PC-9 (cell line): ENCODE results near the gene TMEM252. TPM values are rescaled to one million over a fixed set of nuclear protein-coding genes. Genes with fewer than 3 reads are reported as not detected.

Experiments used
- BruUV-seq: library from RNA; stranded (reverse); fragments of 400-500 nt; replicated peaks from 2 replicates; lab custom pipeline; 2021; lab: Mats Ljungman, UMichigan
- CTCF ChIA-PET: fragments of 300-600 bp; sonication (Branson Sonifier 250); formaldehyde crosslinking; loops from one replicate; lab custom pipeline; 2022; ENCODE audit warnings: antibody characterized with exemption; lab: Charles Lee
- POLR2A ChIA-PET: fragments of 300-600 bp; sonication (Branson Sonifier 250); formaldehyde crosslinking; loops from one replicate; lab custom pipeline; 2022; ENCODE audit warnings: antibody characterized with exemption; ENCODE audit not compliant: unreplicated experiment; lab: Charles Lee
- DNase-seq, 2 experiments: peaks; one replicate each; pipeline versions ENCODE4 v3.0.0 to v3.0.0-alpha.2; 2015 to 2022; ENCODE audit warnings: mixed read lengths in 1 of 2
- H2AFZ ChIP-seq: fragments of 200-600 bp; sonication (generic); 2 replicates; pipeline ENCODE4 v1.8.1; 2017; ENCODE audit warnings: antibody characterized with exemption
- H3F3A ChIP-seq: fragments of 200-600 bp; sonication (generic); 2 replicates; pipeline ENCODE4 v1.8.1; 2017; ENCODE audit warnings: antibody characterized with exemption, mild to moderate bottlenecking, low read depth; ENCODE audit not compliant: insufficient read depth
- H3K27ac ChIP-seq: fragments of 200-600 bp; sonication (generic); 2 replicates; pipeline ENCODE4 v1.6.1; 2016; ENCODE audit warnings: mixed run types
- H3K27me3 ChIP-seq: fragments of 200-600 bp; sonication (generic); 2 replicates; pipeline ENCODE4 v1.6.1; 2016; ENCODE audit warnings: low read depth, mixed run types; ENCODE audit not compliant: insufficient read depth
- H3K36me3 ChIP-seq: fragments of 200-600 bp; sonication (generic); 2 replicates; pipeline ENCODE4 v1.6.1; 2016; ENCODE audit warnings: low read depth, mixed run types
- H3K4me1 ChIP-seq: fragments of 200-600 bp; sonication (generic); replicated peaks from 2 replicates; pipeline ENCODE4 v1.6.1; 2016; ENCODE audit warnings: mixed run types; ENCODE audit not compliant: insufficient read depth
- H3K4me2 ChIP-seq: fragments of 200-600 bp; sonication (generic); 2 replicates; pipeline ENCODE4 v1.6.1; 2017; ENCODE audit warnings: mixed run types
- H3K4me3 ChIP-seq: fragments of 200-600 bp; sonication (generic); 2 replicates; pipeline ENCODE4 v1.6.1; 2016; ENCODE audit warnings: mixed run types
- H3K79me2 ChIP-seq: fragments of 200-600 bp; sonication (generic); 2 replicates; pipeline ENCODE4 v1.6.1; 2017; ENCODE audit warnings: low read depth, mixed run types
- H3K9me2 ChIP-seq: fragments of 200-600 bp; sonication (generic); 2 replicates; pipeline ENCODE4 v1.8.1; 2017; ENCODE audit warnings: mild to moderate bottlenecking; ENCODE audit not compliant: insufficient read depth
- H3K9me3 ChIP-seq: fragments of 200-600 bp; sonication (generic); 2 replicates; pipeline ENCODE4 v1.8.1; 2016; ENCODE audit warnings: low read depth; ENCODE audit not compliant: insufficient read depth
- H4K20me1 ChIP-seq: fragments of 200-600 bp; sonication (generic); 2 replicates; pipeline ENCODE4 v1.8.1; 2017; ENCODE audit not compliant: insufficient read depth
- EZH2 ChIP-seq: fragments of 200-600 bp; sonication (generic); IDR thresholded peaks from 2 replicates; pipeline ENCODE4 v1.8.0; 2017; ENCODE audit warnings: antibody characterized with exemption, low read depth
- intact Hi-C: fragments of 100-400 bp; cut with micrococcal nuclease; formaldehyde crosslinking; loops from one replicate; pipeline ENCODE4 v1.10.0; 2022; ENCODE audit not compliant: unreplicated experiment
- total RNA-seq: library from RNA; stranded (reverse); gene quantifications from 2 replicates; pipeline ENCODE4 v1.2.3, GENCODE V29; 2021
- TF ChIP-seq, protein P1 (sequence below): fragments of 200-600 bp; sonication (generic); conservative IDR thresholded peaks from 2 replicates; pipeline ENCODE4 v1.6.1; 2017; ENCODE audit warnings: mixed run types, antibody characterized with exemption, mild to moderate bottlenecking, moderate library complexity

The TMEM252 gene
- total RNA-seq, 1 experiment from 2014 or later = not detected

DNA sequence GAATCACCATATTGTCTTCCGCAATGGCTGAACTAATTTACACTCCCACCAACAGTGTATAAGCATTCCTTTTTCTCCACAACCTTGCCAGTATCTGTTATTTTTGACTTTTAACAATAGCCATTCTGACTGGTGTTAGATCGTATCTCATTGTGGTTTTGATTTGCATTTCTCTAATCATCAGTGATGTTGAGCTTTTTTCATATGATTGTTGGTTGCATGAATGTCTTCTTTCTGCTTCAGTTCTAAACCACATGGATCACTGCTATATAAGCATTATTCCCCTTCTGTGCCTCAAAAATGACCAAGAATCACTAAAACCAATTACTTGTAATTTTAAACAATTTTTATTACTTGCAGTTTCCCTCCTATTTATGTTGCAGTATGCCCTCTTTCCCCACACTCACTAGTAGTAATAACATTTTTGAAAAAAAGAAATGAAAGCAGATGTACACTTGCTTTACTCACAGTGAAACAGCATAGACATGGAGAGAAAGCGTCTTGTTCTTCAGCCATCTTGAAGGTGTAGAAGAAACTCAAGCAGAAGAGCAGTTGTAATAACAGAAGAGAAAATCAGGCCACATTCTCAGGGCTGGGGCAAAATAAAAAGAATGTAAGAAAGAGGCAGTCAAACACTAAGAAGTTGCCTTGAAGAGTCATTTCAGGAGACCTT, 4.5 kb upstream of the TMEM252 start:
- H3K4me1 ChIP-seq = no peaks in the 10 kb centered on the region

DNA sequence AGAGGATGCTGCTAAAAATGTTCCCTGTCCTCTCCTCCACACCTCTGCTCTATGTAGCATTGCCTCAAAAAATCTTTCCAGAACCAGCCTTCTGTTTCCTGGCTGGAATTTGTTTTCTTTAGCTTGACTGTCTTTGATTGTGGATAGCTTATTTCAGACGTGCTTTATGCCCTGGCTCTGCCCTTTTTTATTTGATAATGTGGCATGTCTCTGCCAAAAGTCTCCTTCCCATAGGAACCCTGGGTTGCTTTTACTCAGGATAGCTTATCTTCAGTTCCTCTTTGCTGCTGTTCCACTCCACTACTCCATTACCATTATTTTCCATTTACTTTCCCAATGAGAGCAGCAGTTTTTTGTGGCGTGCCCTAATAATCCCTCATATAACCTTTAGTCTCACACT, 885 bp upstream of the TMEM252 start:
- no peaks in the 10 kb centered on the region for H3K79me2 ChIP-seq
- H3K4me3 ChIP-seq = no peak overlapping the region
- H4K20me1 ChIP-seq = no peaks in the 10 kb centered on the region
- H3K27ac ChIP-seq = no peak overlapping the region
- H3F3A ChIP-seq = no peaks in the 10 kb centered on the region
- intact Hi-C loops = no loop called here
- TF ChIP-seq, protein P1, sequence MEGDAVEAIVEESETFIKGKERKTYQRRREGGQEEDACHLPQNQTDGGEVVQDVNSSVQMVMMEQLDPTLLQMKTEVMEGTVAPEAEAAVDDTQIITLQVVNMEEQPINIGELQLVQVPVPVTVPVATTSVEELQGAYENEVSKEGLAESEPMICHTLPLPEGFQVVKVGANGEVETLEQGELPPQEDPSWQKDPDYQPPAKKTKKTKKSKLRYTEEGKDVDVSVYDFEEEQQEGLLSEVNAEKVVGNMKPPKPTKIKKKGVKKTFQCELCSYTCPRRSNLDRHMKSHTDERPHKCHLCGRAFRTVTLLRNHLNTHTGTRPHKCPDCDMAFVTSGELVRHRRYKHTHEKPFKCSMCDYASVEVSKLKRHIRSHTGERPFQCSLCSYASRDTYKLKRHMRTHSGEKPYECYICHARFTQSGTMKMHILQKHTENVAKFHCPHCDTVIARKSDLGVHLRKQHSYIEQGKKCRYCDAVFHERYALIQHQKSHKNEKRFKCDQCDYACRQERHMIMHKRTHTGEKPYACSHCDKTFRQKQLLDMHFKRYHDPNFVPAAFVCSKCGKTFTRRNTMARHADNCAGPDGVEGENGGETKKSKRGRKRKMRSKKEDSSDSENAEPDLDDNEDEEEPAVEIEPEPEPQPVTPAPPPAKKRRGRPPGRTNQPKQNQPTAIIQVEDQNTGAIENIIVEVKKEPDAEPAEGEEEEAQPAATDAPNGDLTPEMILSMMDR = no peak
- no peak overlapping the region for H3K4me2 ChIP-seq
- H2AFZ ChIP-seq = no peak overlapping the region
- H3K9me3 ChIP-seq = no peaks in the 10 kb centered on the region
- 0 out of 2 replicates have a peak, but pooled peaks cover 12% of the 10 kb centered on the region for H3K27me3 ChIP-seq
- DNase-seq = no peak
- H3K4me1 ChIP-seq = no peaks in the 10 kb centered on the region
- BruUV-seq = no TSS peak
- CTCF ChIA-PET = no interaction called here
- POLR2A ChIA-PET = no interaction called here
- no peaks in the 10 kb centered on the region for H3K36me3 ChIP-seq
- no peaks in the 10 kb centered on the region for H3K9me2 ChIP-seq

More for the DNA sequence above, 4.5 kb upstream of the TMEM252 start:
- Histone ChIP-seq H3K9me3 (no peaks in the 10 kb centered on the region), H4K20me1 (no peaks in the 10 kb centered on the region), H3K9me2 (no peaks in the 10 kb centered on the region), H3F3A (no peaks in the 10 kb centered on the region), H2AFZ (no peak overlapping the region), H3K79me2 (no peaks in the 10 kb centered on the region), H3K36me3 (no peaks in the 10 kb centered on the region), H3K4me2 (no peak overlapping the region), H3K27me3 (0 out of 2 replicates have a peak, but pooled peaks cover 7% of the 10 kb centered on the region), H3K4me3 (no peak overlapping the region), H3K27ac (no peak overlapping the region)
- intact Hi-C loops = no loop called here
- no peak for DNase-seq
- no peak for TF ChIP-seq EZH2
- TF ChIP-seq, protein P1 = no peak
- POLR2A ChIA-PET = no interaction called here
- no TSS peak for BruUV-seq
- CTCF ChIA-PET = no interaction called here

DNA sequence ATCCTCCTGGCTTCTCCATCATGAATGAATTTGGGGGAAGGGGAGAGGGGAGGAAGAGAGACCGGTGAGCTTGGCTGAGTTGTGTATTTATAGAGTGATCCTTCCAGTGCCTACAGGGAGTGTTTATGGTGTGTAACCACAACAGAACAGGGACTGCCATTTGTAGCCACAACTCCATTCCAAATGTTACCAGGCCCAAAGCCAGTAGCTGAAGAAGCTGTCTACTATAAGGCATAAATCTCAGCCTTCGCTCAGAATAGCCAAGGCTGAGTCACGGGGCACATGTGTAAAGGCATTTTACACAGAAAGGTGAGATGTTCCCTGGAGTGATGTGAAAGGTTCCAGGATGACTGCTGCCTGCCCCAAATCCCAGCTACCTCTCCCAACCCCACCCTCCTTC, 2.5 kb downstream of the TMEM252 start:
- ChIA-PET POLR2A (no interaction called here), CTCF (no interaction called here)
- no peak overlapping the region for H2AFZ ChIP-seq
- H3K4me2 ChIP-seq = no peak overlapping the region
- H3K36me3 ChIP-seq = no peaks in the 10 kb centered on the region
- H3K9me3 ChIP-seq = no peaks in the 10 kb centered on the region
- no peaks in the 10 kb centered on the region for H4K20me1 ChIP-seq
- H3K9me2 ChIP-seq = no peaks in the 10 kb centered on the region
- no peaks in the 10 kb centered on the region for H3K79me2 ChIP-seq
- H3F3A ChIP-seq = no peaks in the 10 kb centered on the region
- H3K27ac ChIP-seq = no peak overlapping the region
- no TSS peak for BruUV-seq
- no peak for DNase-seq
- peaks cover 5% of the 10 kb centered on the region; the same call in 1 of the 2 replicates for H3K27me3 ChIP-seq
- TF ChIP-seq EZH2 = no peak
- TF ChIP-seq, protein P1 = no peak
- H3K4me3 ChIP-seq = no peak overlapping the region
- intact Hi-C loops = no loop called here
- no peaks in the 10 kb centered on the region for H3K4me1 ChIP-seq
